ENCODE results near the gene COASY. TPM values are rescaled to one million over a fixed set of nuclear protein-coding genes. Genes with fewer than 3 reads are reported as not detected.
"Not testable (repeated sequence)": the region's sequence is repeated elsewhere in the genome, so short reads cannot be mapped to it uniquely, and the experiment has no call there.

Gene COASY
- total RNA-seq, 2 experiments from 2014 or later: 59.5 to 60.9 TPM

- no peak for ATAC-seq
- Mint-ChIP-seq H3K36me3 (ENCODE audit: low read depth) (peaks cover 22% of the 10 kb centered on the region), H3K4me1 (ENCODE audit: low read depth) (peaks cover 33% of the 10 kb centered on the region), H3K9me3 (no peaks in the 10 kb centered on the region), H3K27ac (no peak overlapping the region), H3K27me3 (no peaks in the 10 kb centered on the region), H3K4me3 (peak overlapping the region; percentile 42)
- no peak for TF ChIP-seq CTCF (IDR thresholded peaks at IDR 0.05)
- ChIA-PET CTCF (interaction anchor here (0.5 to 2.2 kb wide), 3 partner anchors 11 to 51 kb away, joined by 3 to 11 read pairs (median 6); no protein-coding TSS in a partner anchor), POLR2A (interaction anchor here (0.6 kb wide), 1 partner anchor 548 kb away, joined by 4 read pairs; no protein-coding TSS in a partner anchor)
- intact Hi-C loops (cut with micrococcal nuclease): no loop called here
- no peak for DNase-seq
Measured at GRCh38 chr17:42537826-42538451, 24.0 kb upstream of the COASY start.

GRCh38 chr17:42538482-42538881 is 23.5 kb upstream of the COASY start:
- ChIA-PET POLR2A (no interaction called here), CTCF (interaction anchor here (0.5 to 1.4 kb wide), 2 partner anchors 11 to 52 kb away, joined by 3 to 5 read pairs; no protein-coding TSS in a partner anchor)
- ATAC-seq: no peak
- TF ChIP-seq CTCF (IDR thresholded peaks at IDR 0.05): no peak
- H3K9me3 Mint-ChIP-seq: no peaks in the 10 kb centered on the region
- H3K4me1 Mint-ChIP-seq (ENCODE audit: low read depth): peaks cover 31% of the 10 kb centered on the region
- H3K4me3 Mint-ChIP-seq: no peak overlapping the region
- intact Hi-C loops (cut with micrococcal nuclease): no loop called here
- DNase-seq: no peak
- no peaks in the 10 kb centered on the region for H3K27me3 Mint-ChIP-seq
- peaks cover 22% of the 10 kb centered on the region for H3K36me3 Mint-ChIP-seq (ENCODE audit: low read depth)
- no peak overlapping the region for H3K27ac Mint-ChIP-seq

- H3K9me3 Mint-ChIP-seq; DNase-seq; intact Hi-C loops (cut with micrococcal nuclease); ATAC-seq; H3K27me3 Mint-ChIP-seq: not testable (repeated sequence)
- H3K4me1 Mint-ChIP-seq (ENCODE audit: low read depth): peaks cover 27% of the 10 kb centered on the region
- POLR2A ChIA-PET: interaction anchor here (0.9 to 3.3 kb wide), 5 partner anchors 9 to 283 kb away, joined by 3 to 12 read pairs (median 5); partner anchors contain the start of genes BECN1 and PSMC3IP
- H3K36me3 Mint-ChIP-seq (ENCODE audit: low read depth): peaks cover 22% of the 10 kb centered on the region
- peak overlapping the region; percentile 28 for H3K4me3 Mint-ChIP-seq
- H3K27ac Mint-ChIP-seq: peak overlapping the region; percentile 39
- CTCF ChIA-PET: interaction anchor here (0.8 to 2.0 kb wide), 8 partner anchors 10 to 218 kb away, joined by 3 to 6 read pairs (median 4); partner anchors contain the start of gene PSMC3IP
Measured at GRCh38 chr17:42540558-42540957, 21.4 kb upstream of the COASY start.

GRCh38 chr17:42541041-42541833 is 20.7 kb upstream of the COASY start:
- Mint-ChIP-seq H3K4me3 (peak overlapping the region; percentile 28), H3K4me1 (ENCODE audit: low read depth) (peaks cover 25% of the 10 kb centered on the region), H3K27me3 (no peaks in the 10 kb centered on the region), H3K27ac (peak overlapping the region; percentile 39), H3K36me3 (ENCODE audit: low read depth) (peaks cover 22% of the 10 kb centered on the region), H3K9me3 (no peaks in the 10 kb centered on the region)
- ChIA-PET POLR2A (interaction anchor here (0.6 to 3.3 kb wide), 6 partner anchors 10 to 283 kb away, joined by 3 to 12 read pairs (median 4); partner anchors contain the start of genes BECN1 and PSMC3IP), CTCF (interaction anchor here (0.8 to 2.0 kb wide), 10 partner anchors 9 to 219 kb away, joined by 3 to 6 read pairs (median 4); partner anchors contain the start of gene PSMC3IP)
- no peak for TF ChIP-seq CTCF (IDR thresholded peaks at IDR 0.05)
- peak; percentile 29 for ATAC-seq
- intact Hi-C loops (cut with micrococcal nuclease): no loop called here
- no peak for DNase-seq

- H3K9me3 Mint-ChIP-seq: no peaks in the 10 kb centered on the region
- peaks cover 17% of the 10 kb centered on the region for H3K4me1 Mint-ChIP-seq (ENCODE audit: low read depth)
- no peak for ATAC-seq
- H3K36me3 Mint-ChIP-seq (ENCODE audit: low read depth): peaks cover 19% of the 10 kb centered on the region
- ChIA-PET POLR2A (interaction anchor here (1.4 to 3.3 kb wide), 2 partner anchors 11 kb away, joined by 4 to 12 read pairs; no protein-coding TSS in a partner anchor), CTCF (interaction anchor here (1.2 to 1.4 kb wide), 3 partner anchors 10 to 33 kb away, joined by 3 to 6 read pairs (median 4); no protein-coding TSS in a partner anchor)
- no peak overlapping the region for H3K27ac Mint-ChIP-seq
- intact Hi-C loops (cut with micrococcal nuclease): no loop called here
- H3K4me3 Mint-ChIP-seq: no peak overlapping the region
- DNase-seq: no peak
- no peak for TF ChIP-seq CTCF (IDR thresholded peaks at IDR 0.05)
- no peaks in the 10 kb centered on the region for H3K27me3 Mint-ChIP-seq
Measured at GRCh38 chr17:42543190-42544079, 18.5 kb upstream of the COASY start.
